HepG2 (cell line): ENCODE data around the gene DISP2. TPM values are rescaled to one million over a fixed set of nuclear protein-coding genes. Genes with fewer than 3 reads are reported as not detected.
A peak's percentile ranks its signal among the peaks of the same experiment; 100 is the strongest.

ENCODE experiments used
- CREM ChIP-seq, 2 experiments: sonication (generic) in 1 of 2; formaldehyde crosslinking in 1 of 2; IDR thresholded peaks; 2 replicates each; pipeline versions ENCODE4 v1.4.0 to v1.6.1; 2016 to 2020; ENCODE audit warnings: antibody characterized with exemption in 1 of 2, mild to moderate bottlenecking in 1 of 2, missing genetic modification reagents in 1 of 2
- EHMT2 ChIP-seq: fragments of 200-600 bp; sonication (generic); IDR thresholded peaks from 2 replicates; pipeline ENCODE4 v1.7.0; 2017; ENCODE audit warnings: antibody characterized with exemption, low read depth, low read length, borderline replicate concordance
- FOXA1 ChIP-seq, 2 experiments: fragments of 450-650 bp in 1 of 2; sonication (generic) in 1 of 2; formaldehyde crosslinking in 1 of 2; IDR thresholded peaks; 2 replicates each; pipeline versions ENCODE4 v1.4.0 to v1.6.1; 2016 to 2020; ENCODE audit warnings: missing genetic modification reagents in 1 of 2
- HNRNPL ChIP-seq: fragments of 200-400 bp; formaldehyde crosslinking; IDR thresholded peaks from 2 replicates; pipeline ENCODE4 v1.6.1; 2017; ENCODE audit warnings: mild to moderate bottlenecking, low read depth, low read length
- HOXA3 ChIP-seq: sonication (generic); formaldehyde crosslinking; IDR thresholded peaks from 2 replicates; pipeline ENCODE4 v1.5.0; 2020; ENCODE audit warnings: missing genetic modification reagents
- ISX ChIP-seq: sonication (generic); formaldehyde crosslinking; conservative IDR thresholded peaks from 2 replicates; pipeline ENCODE4 v1.5.0; 2020; ENCODE audit warnings: missing genetic modification reagents
- JARID2 ChIP-seq: sonication (generic); formaldehyde crosslinking; IDR thresholded peaks from 2 replicates; pipeline ENCODE4 v1.8.1; 2023; ENCODE audit warnings: missing genetic modification reagents, inconsistent platforms; ENCODE audit not compliant: insufficient replicate concordance
- KLF16 ChIP-seq, 2 experiments: sonication (generic) in 1 of 2; formaldehyde crosslinking in 1 of 2; IDR thresholded peaks; 2 replicates each; pipeline versions ENCODE4 v1.6.1 to v1.8.0; 2016 to 2023; ENCODE audit warnings: missing genetic modification reagents in 2 of 2, missing compliant biosample characterization in 1 of 2
- LCORL ChIP-seq, 2 experiments: fragments of 450-650 bp in 1 of 2; sonication (generic) in 1 of 2; formaldehyde crosslinking in 1 of 2; IDR thresholded peaks; 2 replicates each; pipeline versions ENCODE4 v1.5.0 to v1.6.1; 2017 to 2020; ENCODE audit warnings: antibody characterized with exemption in 1 of 2, missing genetic modification reagents in 1 of 2
- MTA3 ChIP-seq: sonication (generic); formaldehyde crosslinking; IDR thresholded peaks from 2 replicates; pipeline ENCODE4 v1.4.0; 2020; ENCODE audit warnings: missing genetic modification reagents
- NR2C2 ChIP-seq: sonication (generic); formaldehyde crosslinking; IDR thresholded peaks from 2 replicates; pipeline ENCODE4 v1.4.0; 2020; ENCODE audit warnings: missing genetic modification reagents, mild to moderate bottlenecking, moderate library complexity, borderline replicate concordance
- RAD21 ChIP-seq: fragments of 450-650 bp; formaldehyde crosslinking; IDR thresholded peaks from 2 replicates; pipeline ENCODE4 v1.5.0; 2020; ENCODE audit warnings: mild to moderate bottlenecking
- STAG1 ChIP-seq: sonication (generic); formaldehyde crosslinking; IDR thresholded peaks from 2 replicates; pipeline ENCODE4 v1.4.0; 2020; ENCODE audit warnings: missing genetic modification reagents
- TOE1 ChIP-seq: sonication (generic); formaldehyde crosslinking; IDR thresholded peaks from 2 replicates; pipeline ENCODE4 v1.4.0; 2020; ENCODE audit warnings: mild to moderate bottlenecking, missing genetic modification reagents
- ZFP82 ChIP-seq: sonication (generic); formaldehyde crosslinking; IDR thresholded peaks from 2 replicates; pipeline ENCODE4 v1.5.1; 2020; ENCODE audit warnings: mild to moderate bottlenecking, missing genetic modification reagents, borderline replicate concordance
- ZNF775 ChIP-seq: sonication (generic); formaldehyde crosslinking; IDR thresholded peaks from 2 replicates; pipeline ENCODE4 v1.4.0; 2020; ENCODE audit warnings: missing genetic modification reagents, mild to moderate bottlenecking, moderate library complexity, borderline replicate concordance
- ZNF777 ChIP-seq: sonication (generic); formaldehyde crosslinking; IDR thresholded peaks from 2 replicates; pipeline ENCODE4 v1.4.0; 2020; ENCODE audit warnings: missing genetic modification reagents
- polyA plus RNA-seq, 8 experiments: library from polyadenylated mRNA; depleted of rRNA in 3 of 8; stranded (reverse) in 7 of 8; unstranded in 1 of 8; fragments of >200 nt; fragmentation: Illumina TruSeq in 4 of 8; extraction: Trizol in 4 of 8; gene quantifications; 2 replicates each; pipeline versions ENCODE4 v1.2.1 to v1.2.3, GENCODE V29; 2011 to 2016; ENCODE audit warnings: low read depth in 4 of 8, missing spikeins in 1 of 8, mixed read lengths in 1 of 8; ENCODE audit not compliant: insufficient read depth in 1 of 8
- total RNA-seq, 5 experiments: library from RNA; depleted of rRNA; stranded (reverse); fragments of >200 nt; fragmentation: Illumina TruSeq; extraction: Trizol; gene quantifications; 2 replicates each; pipeline ENCODE4 v1.2.3, GENCODE V29; 2016; ENCODE audit warnings: low read depth in 1 of 5
- TF ChIP-seq, protein P1 (sequence below): fragments of 450-650 bp; IDR thresholded peaks from 2 replicates; pipeline ENCODE4 v1.6.1; 2017; ENCODE audit warnings: mild to moderate bottlenecking
- TF ChIP-seq, protein P2 (sequence below): sonication (generic); formaldehyde crosslinking; IDR thresholded peaks from 2 replicates; pipeline ENCODE4 v1.8.0; 2022; ENCODE audit warnings: missing genetic modification reagents, mild to moderate bottlenecking, inconsistent platforms, borderline replicate concordance
- TF ChIP-seq, protein P3 (sequence below): sonication (generic); formaldehyde crosslinking; IDR thresholded peaks from 2 replicates; pipeline ENCODE4 v1.8.1; 2022; ENCODE audit warnings: low read depth, mild to moderate bottlenecking, missing genetic modification reagents
- TF ChIP-seq, protein P4 (sequence below): sonication (generic); formaldehyde crosslinking; IDR thresholded peaks from 2 replicates; pipeline ENCODE4 v1.5.1; 2020; ENCODE audit warnings: missing genetic modification reagents, mild to moderate bottlenecking, borderline replicate concordance

Gene DISP2
- total and polyA plus RNA-seq, 2 of the 13 experiments (the other 11 are each of a cell fraction or from before 2014, with no cell fraction given): 0.09 to 0.32 TPM

DNA sequence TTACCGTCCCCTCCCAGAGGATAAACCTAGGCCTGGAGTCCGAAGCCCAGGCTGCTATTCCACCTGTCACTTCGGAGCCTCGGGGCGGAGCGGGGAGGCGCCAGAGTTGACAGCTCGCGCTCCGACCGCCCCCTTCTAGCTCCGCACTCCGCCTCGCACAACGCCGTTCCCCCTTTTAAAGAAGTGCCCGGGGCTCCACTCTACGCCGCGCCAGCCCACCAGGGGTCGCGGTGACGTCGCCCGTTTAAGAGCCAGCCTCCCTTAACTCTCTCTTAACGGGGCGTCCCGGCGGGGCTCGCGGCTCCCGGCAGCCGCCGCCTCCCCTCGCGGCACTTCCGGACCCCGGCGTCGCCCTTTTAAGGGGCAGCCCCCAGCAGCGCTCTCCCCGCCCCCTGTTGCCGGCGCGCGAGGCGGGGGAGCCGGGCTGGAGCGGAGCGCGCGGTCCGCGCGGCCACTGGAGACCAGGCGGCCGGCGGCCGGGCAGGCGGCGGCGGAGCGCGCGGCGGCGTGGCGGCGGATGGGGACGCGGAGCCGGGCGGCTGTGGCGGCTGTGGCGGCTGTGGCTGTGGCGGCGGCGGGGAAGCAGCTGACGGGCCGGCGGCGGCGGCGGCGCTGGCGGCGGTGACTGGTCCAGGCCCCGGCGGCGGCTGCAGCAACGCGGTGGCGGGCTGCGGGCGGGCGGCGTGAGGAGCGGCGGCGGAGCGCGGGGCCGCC is 34.6 kb upstream of the DISP2 start, which contains the start of gene INAFM2 (continued):
- TF ChIP-seq LCORL (IDR thresholded peaks at IDR 0.05) (no peak), LCORL (CRISPR knock-in tag; IDR thresholded peaks at IDR 0.05) (0 out of 2 replicates have a peak, but pooled peaks have one; percentile 15), TOE1 (CRISPR knock-in tag) (peak; percentile 27; the same call in 1 of the 2 replicates), RAD21 (CRISPR knock-in tag) (peak; percentile 48; the same call in 1 of the 2 replicates), JARID2 (CRISPR knock-in tag) (no peak), FOXA1 (IDR thresholded peaks at IDR 0.05) (no peak), FOXA1 (CRISPR knock-in tag; IDR thresholded peaks at IDR 0.05) (no peak), HNRNPL (0 out of 2 replicates have a peak, but pooled peaks have one; percentile 40), STAG1 (CRISPR knock-in tag) (peak; percentile 35; the same call in 1 of the 2 replicates), ZNF775 (CRISPR knock-in tag) (no peak), EHMT2 (no peak), HOXA3 (CRISPR knock-in tag) (peak; percentile 35; the same call in 1 of the 2 replicates), CREM (IDR thresholded peaks at IDR 0.05) (no peak), CREM (CRISPR knock-in tag; IDR thresholded peaks at IDR 0.05) (no peak), KLF16 (CRISPR knock-in tag; IDR thresholded peaks at IDR 0.05) (peak in 1 of 2 experiments; percentile 62; a peak in 2 of 4 replicates), ISX (CRISPR knock-in tag) (no peak), ZNF777 (CRISPR knock-in tag) (peak; percentile 36; the same call in 1 of the 2 replicates), NR2C2 (CRISPR knock-in tag) (peak; percentile 47; the same call in 1 of the 2 replicates), MTA3 (CRISPR knock-in tag) (no peak), ZFP82 (CRISPR knock-in tag) (0 out of 2 replicates have a peak, but pooled peaks have one; percentile 65)
- TF ChIP-seq, protein P1, sequence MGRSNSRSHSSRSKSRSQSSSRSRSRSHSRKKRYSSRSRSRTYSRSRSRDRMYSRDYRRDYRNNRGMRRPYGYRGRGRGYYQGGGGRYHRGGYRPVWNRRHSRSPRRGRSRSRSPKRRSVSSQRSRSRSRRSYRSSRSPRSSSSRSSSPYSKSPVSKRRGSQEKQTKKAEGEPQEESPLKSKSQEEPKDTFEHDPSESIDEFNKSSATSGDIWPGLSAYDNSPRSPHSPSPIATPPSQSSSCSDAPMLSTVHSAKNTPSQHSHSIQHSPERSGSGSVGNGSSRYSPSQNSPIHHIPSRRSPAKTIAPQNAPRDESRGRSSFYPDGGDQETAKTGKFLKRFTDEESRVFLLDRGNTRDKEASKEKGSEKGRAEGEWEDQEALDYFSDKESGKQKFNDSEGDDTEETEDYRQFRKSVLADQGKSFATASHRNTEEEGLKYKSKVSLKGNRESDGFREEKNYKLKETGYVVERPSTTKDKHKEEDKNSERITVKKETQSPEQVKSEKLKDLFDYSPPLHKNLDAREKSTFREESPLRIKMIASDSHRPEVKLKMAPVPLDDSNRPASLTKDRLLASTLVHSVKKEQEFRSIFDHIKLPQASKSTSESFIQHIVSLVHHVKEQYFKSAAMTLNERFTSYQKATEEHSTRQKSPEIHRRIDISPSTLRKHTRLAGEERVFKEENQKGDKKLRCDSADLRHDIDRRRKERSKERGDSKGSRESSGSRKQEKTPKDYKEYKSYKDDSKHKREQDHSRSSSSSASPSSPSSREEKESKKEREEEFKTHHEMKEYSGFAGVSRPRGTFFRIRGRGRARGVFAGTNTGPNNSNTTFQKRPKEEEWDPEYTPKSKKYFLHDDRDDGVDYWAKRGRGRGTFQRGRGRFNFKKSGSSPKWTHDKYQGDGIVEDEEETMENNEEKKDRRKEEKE: no peak
- TF ChIP-seq, protein P2, sequence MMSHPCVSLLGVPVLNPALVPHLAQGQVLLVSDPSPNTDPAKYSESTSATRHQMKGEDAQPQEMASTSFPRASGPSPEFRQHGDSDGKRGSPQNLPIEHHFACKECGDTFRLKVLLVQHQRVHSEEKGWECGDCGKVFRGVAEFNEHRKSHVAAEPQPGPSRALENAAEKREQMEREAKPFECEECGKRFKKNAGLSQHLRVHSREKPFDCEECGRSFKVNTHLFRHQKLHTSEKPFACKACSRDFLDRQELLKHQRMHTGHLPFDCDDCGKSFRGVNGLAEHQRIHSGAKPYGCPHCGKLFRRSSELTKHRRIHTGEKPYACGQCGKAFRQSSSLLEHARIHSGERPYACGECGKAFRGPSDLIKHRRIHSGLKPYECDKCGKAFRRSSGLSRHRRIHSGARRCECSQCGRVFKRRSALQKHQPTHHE (CRISPR knock-in tag): no peak
- TF ChIP-seq, protein P3, sequence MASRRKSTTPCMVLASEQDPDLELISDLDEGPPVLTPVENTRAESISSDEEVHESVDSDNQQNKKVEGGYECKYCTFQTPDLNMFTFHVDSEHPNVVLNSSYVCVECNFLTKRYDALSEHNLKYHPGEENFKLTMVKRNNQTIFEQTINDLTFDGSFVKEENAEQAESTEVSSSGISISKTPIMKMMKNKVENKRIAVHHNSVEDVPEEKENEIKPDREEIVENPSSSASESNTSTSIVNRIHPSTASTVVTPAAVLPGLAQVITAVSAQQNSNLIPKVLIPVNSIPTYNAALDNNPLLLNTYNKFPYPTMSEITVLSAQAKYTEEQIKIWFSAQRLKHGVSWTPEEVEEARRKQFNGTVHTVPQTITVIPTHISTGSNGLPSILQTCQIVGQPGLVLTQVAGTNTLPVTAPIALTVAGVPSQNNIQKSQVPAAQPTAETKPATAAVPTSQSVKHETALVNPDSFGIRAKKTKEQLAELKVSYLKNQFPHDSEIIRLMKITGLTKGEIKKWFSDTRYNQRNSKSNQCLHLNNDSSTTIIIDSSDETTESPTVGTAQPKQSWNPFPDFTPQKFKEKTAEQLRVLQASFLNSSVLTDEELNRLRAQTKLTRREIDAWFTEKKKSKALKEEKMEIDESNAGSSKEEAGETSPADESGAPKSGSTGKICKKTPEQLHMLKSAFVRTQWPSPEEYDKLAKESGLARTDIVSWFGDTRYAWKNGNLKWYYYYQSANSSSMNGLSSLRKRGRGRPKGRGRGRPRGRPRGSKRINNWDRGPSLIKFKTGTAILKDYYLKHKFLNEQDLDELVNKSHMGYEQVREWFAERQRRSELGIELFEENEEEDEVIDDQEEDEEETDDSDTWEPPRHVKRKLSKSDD (CRISPR knock-in tag): no peak
- TF ChIP-seq, protein P4, sequence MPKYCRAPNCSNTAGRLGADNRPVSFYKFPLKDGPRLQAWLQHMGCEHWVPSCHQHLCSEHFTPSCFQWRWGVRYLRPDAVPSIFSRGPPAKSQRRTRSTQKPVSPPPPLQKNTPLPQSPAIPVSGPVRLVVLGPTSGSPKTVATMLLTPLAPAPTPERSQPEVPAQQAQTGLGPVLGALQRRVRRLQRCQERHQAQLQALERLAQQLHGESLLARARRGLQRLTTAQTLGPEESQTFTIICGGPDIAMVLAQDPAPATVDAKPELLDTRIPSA: no peak
